Measurements from ENCODE around the gene CTTNBP2. TPM values are rescaled to one million over a fixed set of nuclear protein-coding genes. Genes with fewer than 3 reads are reported as not detected.

The CTTNBP2 gene
- total RNA-seq, 1 donor from 2014 or later, result 6.6 TPM

DNA sequence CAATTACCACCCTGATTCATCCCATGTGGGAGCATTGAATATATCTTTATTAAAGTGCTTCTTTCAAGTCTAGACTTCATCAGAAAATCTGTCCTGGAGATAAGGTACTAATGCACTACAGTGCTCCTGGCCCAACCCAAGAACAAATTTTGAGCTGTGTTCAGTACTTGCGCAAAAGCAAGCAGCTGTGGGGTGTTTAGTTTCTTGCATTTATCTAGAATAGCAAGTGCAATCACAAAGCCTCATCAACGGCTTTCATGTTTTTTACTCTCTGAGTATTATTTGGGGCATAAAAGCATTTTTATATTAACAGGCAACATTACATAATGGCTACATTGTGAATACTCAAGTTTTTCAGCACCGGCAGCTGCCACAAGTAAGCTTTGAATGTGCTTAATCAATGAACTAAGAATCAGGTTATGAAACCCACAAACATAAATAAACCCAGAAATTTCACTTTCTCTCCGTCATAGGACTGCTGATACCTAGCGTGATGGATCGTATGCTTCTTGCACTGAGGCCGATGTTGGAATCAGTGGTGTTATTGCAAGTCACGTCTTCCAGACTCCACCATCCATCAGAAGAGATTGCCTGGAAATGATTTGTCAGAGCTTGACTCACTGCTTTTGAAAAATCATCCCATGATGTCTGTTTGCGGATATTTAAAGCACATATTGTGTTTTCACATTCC is 113.1 kb downstream of the CTTNBP2 start:
- no peak overlapping the region for H3K27ac ChIP-seq
- intact Hi-C loops (cut with DNase I), result no loop called here
- ATAC-seq (no peak), DNase-seq (no peak)
- no peaks in the 10 kb centered on the region for H3K4me1 ChIP-seq
- TF ChIP-seq, protein P1, sequence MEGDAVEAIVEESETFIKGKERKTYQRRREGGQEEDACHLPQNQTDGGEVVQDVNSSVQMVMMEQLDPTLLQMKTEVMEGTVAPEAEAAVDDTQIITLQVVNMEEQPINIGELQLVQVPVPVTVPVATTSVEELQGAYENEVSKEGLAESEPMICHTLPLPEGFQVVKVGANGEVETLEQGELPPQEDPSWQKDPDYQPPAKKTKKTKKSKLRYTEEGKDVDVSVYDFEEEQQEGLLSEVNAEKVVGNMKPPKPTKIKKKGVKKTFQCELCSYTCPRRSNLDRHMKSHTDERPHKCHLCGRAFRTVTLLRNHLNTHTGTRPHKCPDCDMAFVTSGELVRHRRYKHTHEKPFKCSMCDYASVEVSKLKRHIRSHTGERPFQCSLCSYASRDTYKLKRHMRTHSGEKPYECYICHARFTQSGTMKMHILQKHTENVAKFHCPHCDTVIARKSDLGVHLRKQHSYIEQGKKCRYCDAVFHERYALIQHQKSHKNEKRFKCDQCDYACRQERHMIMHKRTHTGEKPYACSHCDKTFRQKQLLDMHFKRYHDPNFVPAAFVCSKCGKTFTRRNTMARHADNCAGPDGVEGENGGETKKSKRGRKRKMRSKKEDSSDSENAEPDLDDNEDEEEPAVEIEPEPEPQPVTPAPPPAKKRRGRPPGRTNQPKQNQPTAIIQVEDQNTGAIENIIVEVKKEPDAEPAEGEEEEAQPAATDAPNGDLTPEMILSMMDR (IDR thresholded peaks at IDR 0.05), result no peak
- H3K4me3 ChIP-seq, result no peak overlapping the region
- no peaks in the 10 kb centered on the region for H3K27me3 ChIP-seq (ENCODE audit: low read depth)
- no peaks in the 10 kb centered on the region for H3K9me3 ChIP-seq
- peaks cover 5% of the 10 kb centered on the region for H3K36me3 ChIP-seq

DNA sequence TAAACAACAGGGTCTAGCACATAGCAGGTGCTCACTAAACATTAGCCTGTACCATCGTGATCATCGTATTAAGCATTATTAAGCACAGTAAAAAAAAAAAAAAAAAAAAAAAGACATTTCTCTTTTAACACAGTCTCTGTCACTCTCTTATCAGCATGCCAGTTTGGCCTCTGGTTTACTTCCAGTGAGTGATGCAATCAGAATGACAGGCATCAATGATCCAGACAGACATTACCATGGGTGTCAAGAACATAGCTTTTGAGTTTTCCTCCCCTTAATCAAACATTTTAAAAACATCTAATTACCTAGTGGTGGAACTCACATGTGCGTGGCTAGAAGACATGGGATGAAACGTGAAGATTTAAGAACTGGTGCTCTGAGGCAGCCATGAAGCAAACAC is 115.8 kb downstream of the CTTNBP2 start:
- TF ChIP-seq, protein P1 (IDR thresholded peaks at IDR 0.05), result no peak
- no peaks in the 10 kb centered on the region for H3K9me3 ChIP-seq
- H3K36me3 ChIP-seq, result peaks cover 5% of the 10 kb centered on the region
- no peak overlapping the region for H3K4me3 ChIP-seq
- no peaks in the 10 kb centered on the region for H3K27me3 ChIP-seq (ENCODE audit: low read depth)
- H3K27ac ChIP-seq, result no peak overlapping the region
- ATAC-seq (no peak), DNase-seq (no peak)
- intact Hi-C loops (cut with DNase I), result no loop called here
- H3K4me1 ChIP-seq, result no peaks in the 10 kb centered on the region

DNA sequence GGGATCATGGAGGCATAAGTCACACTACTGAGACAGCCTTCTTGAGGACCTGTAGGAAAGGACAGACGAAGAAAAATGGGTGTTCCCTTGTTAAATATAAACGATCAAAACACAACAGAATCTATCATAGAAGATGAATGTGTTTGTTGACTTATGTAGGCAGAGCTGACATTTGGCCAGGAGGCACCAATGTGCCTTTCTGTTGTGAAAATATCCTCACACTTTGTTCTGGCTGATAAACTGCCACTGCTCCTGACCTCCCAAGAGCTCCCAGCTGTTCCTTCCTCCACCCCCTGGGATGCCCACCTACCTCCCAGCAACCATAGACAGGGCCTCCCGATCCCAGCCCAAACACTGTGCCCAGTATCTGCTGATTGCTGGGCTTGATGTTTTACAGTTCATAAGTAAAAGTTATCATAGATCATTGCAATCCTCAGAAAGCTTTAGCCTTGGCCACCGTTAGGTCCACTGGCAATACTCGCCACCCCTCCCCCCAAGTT is 116.6 kb downstream of the CTTNBP2 start:
- ATAC-seq (no peak), DNase-seq (no peak)
- Histone ChIP-seq H3K36me3 (peaks cover 5% of the 10 kb centered on the region), H3K4me3 (no peak overlapping the region), H3K27ac (no peak overlapping the region), H3K4me1 (no peaks in the 10 kb centered on the region), H3K27me3 (ENCODE audit: low read depth) (no peaks in the 10 kb centered on the region), H3K9me3 (no peaks in the 10 kb centered on the region)
- TF ChIP-seq, protein P1 (IDR thresholded peaks at IDR 0.05), result no peak
- intact Hi-C loops (cut with DNase I), result no loop called here

DNA sequence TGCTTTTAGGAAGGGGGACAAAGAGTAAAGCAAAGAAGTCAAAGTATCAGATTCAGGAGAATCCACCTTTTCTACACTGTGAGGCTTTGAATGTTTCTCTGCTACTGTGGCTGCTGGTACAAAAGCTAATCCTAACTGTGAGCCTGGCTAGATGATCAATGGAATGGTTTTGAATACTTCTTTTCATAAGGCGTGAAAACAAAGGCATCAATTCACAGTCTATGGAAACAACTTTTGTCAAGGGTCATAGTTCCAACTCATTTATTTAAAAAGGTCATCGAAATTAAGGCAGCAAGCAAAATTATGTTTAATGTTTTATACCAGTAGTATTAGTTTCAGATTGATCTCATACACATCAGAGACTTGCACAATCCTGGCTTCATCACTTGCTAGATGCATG is 118.1 kb downstream of the CTTNBP2 start:
- ATAC-seq (no peak), DNase-seq (no peak)
- H3K27ac ChIP-seq, result no peak overlapping the region
- no peaks in the 10 kb centered on the region for H3K9me3 ChIP-seq
- H3K36me3 ChIP-seq, result peaks cover 5% of the 10 kb centered on the region
- no peaks in the 10 kb centered on the region for H3K4me1 ChIP-seq
- TF ChIP-seq, protein P1 (IDR thresholded peaks at IDR 0.05), result no peak
- intact Hi-C loops (cut with DNase I), result no loop called here
- no peaks in the 10 kb centered on the region for H3K27me3 ChIP-seq (ENCODE audit: low read depth)
- H3K4me3 ChIP-seq, result no peak overlapping the region

DNA sequence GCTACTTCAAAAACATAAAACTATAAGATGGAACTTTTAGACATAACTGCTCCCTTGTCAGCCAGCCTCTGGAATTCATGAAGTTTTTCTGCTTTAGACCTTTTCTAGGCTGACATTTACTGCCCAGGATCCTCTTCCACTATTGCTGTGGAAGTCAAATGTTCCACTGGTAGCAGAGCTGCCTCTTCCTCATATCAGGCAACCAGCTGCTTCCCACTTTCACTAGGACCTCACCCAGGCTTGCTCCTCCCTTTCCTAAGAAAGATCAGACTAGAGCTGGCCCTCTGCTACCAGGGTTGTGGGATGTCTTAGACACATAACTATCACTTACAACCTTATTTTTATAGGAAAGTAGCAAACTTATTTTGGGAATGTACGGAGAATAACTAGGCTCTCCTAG is 121.5 kb downstream of the CTTNBP2 start:
- Histone ChIP-seq H3K27me3 (ENCODE audit: low read depth) (no peaks in the 10 kb centered on the region), H3K4me3 (no peak overlapping the region), H3K4me1 (no peaks in the 10 kb centered on the region), H3K27ac (no peak overlapping the region), H3K9me3 (no peaks in the 10 kb centered on the region), H3K36me3 (peaks cover 5% of the 10 kb centered on the region)
- TF ChIP-seq, protein P1 (IDR thresholded peaks at IDR 0.05), result no peak
- ATAC-seq, result no peak
- DNase-seq, result no peak
- intact Hi-C loops (cut with DNase I), result no loop called here
